Mesendoderm (in vitro differentiated cells): ENCODE measurements around the gene TIAL1.
"Not testable (repeated sequence)": the region's sequence is repeated elsewhere in the genome, so short reads cannot be mapped to it uniquely, and the experiment has no call there.

Experiments
- DNase-seq: peaks from one replicate; pipeline ENCODE4 v3.0.0; 2013
- H2AK5ac ChIP-seq: 2 replicates; pipeline ENCODE4 v1.6.1; 2013; ENCODE audit warnings: low read length, inconsistent platforms
- H2BK120ac ChIP-seq: 2 replicates; pipeline ENCODE4 v1.6.1; 2013; ENCODE audit warnings: low read depth, mild to moderate bottlenecking, low read length, moderate library complexity, mixed read lengths
- H2BK15ac ChIP-seq: replicated peaks from 2 replicates; pipeline ENCODE4 v1.6.1; 2013; ENCODE audit warnings: low read depth, mild to moderate bottlenecking, moderate library complexity
- H2BK5ac ChIP-seq: 2 replicates; pipeline ENCODE4 v1.6.1; 2013; ENCODE audit warnings: low read length, inconsistent platforms
- H3K18ac ChIP-seq: 2 replicates; pipeline ENCODE4 v1.6.1; 2013; ENCODE audit warnings: mild to moderate bottlenecking, low read length, mixed read lengths
- H3K23ac ChIP-seq: one replicate; pipeline ENCODE4 v1.6.1; 2013; ENCODE audit warnings: low read length
- H3K27ac ChIP-seq: 2 replicates; pipeline ENCODE4 v1.5.1; 2013; ENCODE audit warnings: low read depth, mild to moderate bottlenecking, inconsistent platforms, low read length, moderate library complexity
- H3K27me3 ChIP-seq: 2 replicates; pipeline ENCODE4 v1.6.1; 2013; ENCODE audit warnings: low read length, control low read depth, mild to moderate bottlenecking, inconsistent platforms; ENCODE audit not compliant: insufficient read depth, poor library complexity
- H3K36me3 ChIP-seq: 2 replicates; pipeline ENCODE4 v1.6.1; 2013; ENCODE audit warnings: low read length, inconsistent platforms; ENCODE audit not compliant: control insufficient read depth, insufficient read depth
- H3K4ac ChIP-seq: one replicate; pipeline ENCODE4 v1.6.1; 2013; ENCODE audit warnings: low read depth, mild to moderate bottlenecking, low read length, moderate library complexity
- H3K4me1 ChIP-seq: 2 replicates; pipeline ENCODE4 v1.6.1; 2013; ENCODE audit warnings: low read depth, low read length, inconsistent platforms; ENCODE audit not compliant: control insufficient read depth
- H3K4me2 ChIP-seq: 2 replicates; pipeline ENCODE4 v1.6.1; 2013; ENCODE audit warnings: low read length
- H3K4me3 ChIP-seq: 2 replicates; pipeline ENCODE4 v1.5.1; 2013; ENCODE audit warnings: mild to moderate bottlenecking, low read length
- H3K56ac ChIP-seq: one replicate; pipeline ENCODE4 v1.6.1; 2013; ENCODE audit warnings: low read length
- H3K79me1 ChIP-seq: 2 replicates; pipeline ENCODE4 v1.6.1; 2013; ENCODE audit warnings: low read length, inconsistent platforms
- H3K79me2 ChIP-seq: 2 replicates; pipeline ENCODE4 v1.6.1; 2013; ENCODE audit warnings: mild to moderate bottlenecking, low read length; ENCODE audit not compliant: control insufficient read depth, insufficient read depth
- H3K9ac ChIP-seq: 2 replicates; pipeline ENCODE4 v1.6.1; 2013; ENCODE audit warnings: low read length, inconsistent platforms
- H4K5ac ChIP-seq: one replicate; pipeline ENCODE4 v1.6.1; 2013; ENCODE audit warnings: low read length
- H4K8ac ChIP-seq: one replicate; pipeline ENCODE4 v1.6.1; 2013; ENCODE audit warnings: low read depth, mild to moderate bottlenecking, control low read depth, low read length, moderate library complexity
- WGBS: extraction: QIAGEN DNeasy Blood & Tissue Kit; methylation state at CpG from one replicate; pipeline ENCODE4 v1.1.7; 2013; ENCODE audit warnings: low lambda C conversion rate, missing lambda C conversion rate; ENCODE audit not compliant: insufficient coverage; ENCODE audit errors: extremely low coverage; 5-methylcytosine and 5-hydroxymethylcytosine counted together

The TIAL1 gene

GRCh38 chr10:119535305-119535704, 61.5 kb downstream of the TIAL1 start:
- H3K27ac ChIP-seq: no peak overlapping the region
- no peak overlapping the region for H3K4me2 ChIP-seq
- no peaks in the 10 kb centered on the region for H3K4me1 ChIP-seq
- no peak overlapping the region for H3K4me3 ChIP-seq
- H3K9ac ChIP-seq: no peak overlapping the region
- no peak for DNase-seq
- H2BK5ac ChIP-seq: no peak overlapping the region
- no peaks in the 10 kb centered on the region for H3K36me3 ChIP-seq
- no peaks in the 10 kb centered on the region for H3K27me3 ChIP-seq
- no peak overlapping the region for H2BK120ac ChIP-seq
- H3K18ac ChIP-seq: no peak overlapping the region
- no peak overlapping the region for H4K5ac ChIP-seq
- no peak overlapping the region for H3K4ac ChIP-seq
- H3K79me1 ChIP-seq: no peaks in the 10 kb centered on the region
- H2BK15ac ChIP-seq: no peak overlapping the region
- H3K79me2 ChIP-seq: no peaks in the 10 kb centered on the region
- no peak overlapping the region for H4K8ac ChIP-seq
- no peak overlapping the region for H3K23ac ChIP-seq
- H2AK5ac ChIP-seq: no peak overlapping the region
- H3K56ac ChIP-seq: no peak overlapping the region
- WGBS: no CpG with 5 or more reads among the region's 3 CpGs

GRCh38 chr10:119533473-119533872, 63.3 kb downstream of the TIAL1 start:
- Histone ChIP-seq H3K4me2 (no peak overlapping the region), H3K9ac (no peak overlapping the region), H2BK15ac (no peak overlapping the region), H4K8ac (no peak overlapping the region), H3K79me2 (no peaks in the 10 kb centered on the region), H3K4ac (no peak overlapping the region), H3K4me1 (no peaks in the 10 kb centered on the region), H3K18ac (no peak overlapping the region), H3K4me3 (no peak overlapping the region), H2BK120ac (no peak overlapping the region), H3K36me3 (no peaks in the 10 kb centered on the region), H2AK5ac (no peak overlapping the region), H3K23ac (no peak overlapping the region), H3K27ac (no peak overlapping the region), H3K27me3 (no peaks in the 10 kb centered on the region), H3K79me1 (no peaks in the 10 kb centered on the region), H4K5ac (no peak overlapping the region), H3K56ac (no peak overlapping the region), H2BK5ac (no peak overlapping the region)
- DNase-seq: no peak
- WGBS: no CpG with 5 or more reads among the region's 2 CpGs

GRCh38 chr10:119532791-119533190, 64.0 kb downstream of the TIAL1 start:
- H4K5ac ChIP-seq, H2BK15ac ChIP-seq, H3K36me3 ChIP-seq, DNase-seq, H3K4me2 ChIP-seq, H3K4ac ChIP-seq, H4K8ac ChIP-seq, H3K4me3 ChIP-seq, H3K27ac ChIP-seq, H3K18ac ChIP-seq, H3K79me2 ChIP-seq, H3K23ac ChIP-seq, H3K27me3 ChIP-seq, H3K56ac ChIP-seq, H3K9ac ChIP-seq, H2BK120ac ChIP-seq, H2AK5ac ChIP-seq, H2BK5ac ChIP-seq, H3K79me1 ChIP-seq, H3K4me1 ChIP-seq: not testable (repeated sequence)
- no CpG with 5 or more reads among the region's 8 CpGs for WGBS

- H3K9ac ChIP-seq, H3K4ac ChIP-seq, H4K5ac ChIP-seq, H3K4me1 ChIP-seq, H2AK5ac ChIP-seq, H4K8ac ChIP-seq, H2BK120ac ChIP-seq, H3K4me3 ChIP-seq, H3K27me3 ChIP-seq, H3K18ac ChIP-seq, H3K4me2 ChIP-seq, H3K23ac ChIP-seq, H3K56ac ChIP-seq, H3K27ac ChIP-seq, DNase-seq, H3K79me2 ChIP-seq, H2BK5ac ChIP-seq, H3K79me1 ChIP-seq, H2BK15ac ChIP-seq, H3K36me3 ChIP-seq: not testable (repeated sequence)
- no CpG with 5 or more reads among the region's 8 CpGs for WGBS
These were observed 64.5 kb downstream of the TIAL1 start for GRCh38 chr10:119532251-119532650.

- H3K36me3 ChIP-seq: no peaks in the 10 kb centered on the region
- no peaks in the 10 kb centered on the region for H3K79me2 ChIP-seq
- H2BK5ac ChIP-seq: no peak overlapping the region
- H3K23ac ChIP-seq: no peak overlapping the region
- WGBS: no CpG with 5 or more reads among the region's 1 CpG
- no peak overlapping the region for H2AK5ac ChIP-seq
- no peak overlapping the region for H3K4me2 ChIP-seq
- no peak overlapping the region for H2BK15ac ChIP-seq
- H3K4me1 ChIP-seq: no peaks in the 10 kb centered on the region
- no peak overlapping the region for H3K9ac ChIP-seq
- no peaks in the 10 kb centered on the region for H3K79me1 ChIP-seq
- no peak overlapping the region for H3K56ac ChIP-seq
- no peak overlapping the region for H4K5ac ChIP-seq
- H4K8ac ChIP-seq: no peak overlapping the region
- no peak overlapping the region for H3K4me3 ChIP-seq
- H2BK120ac ChIP-seq: no peak overlapping the region
- H3K27ac ChIP-seq: no peak overlapping the region
- DNase-seq: no peak
- no peak overlapping the region for H3K18ac ChIP-seq
- no peak overlapping the region for H3K4ac ChIP-seq
- no peaks in the 10 kb centered on the region for H3K27me3 ChIP-seq
These were observed 65.7 kb downstream of the TIAL1 start for GRCh38 chr10:119531067-119531466.

GRCh38 chr10:119528663-119529237, 68.0 kb downstream of the TIAL1 start:
- H3K4me3 ChIP-seq, H3K56ac ChIP-seq, H3K9ac ChIP-seq, H3K79me2 ChIP-seq, DNase-seq, H3K4me1 ChIP-seq, H3K4ac ChIP-seq, H2BK5ac ChIP-seq, H4K5ac ChIP-seq, H3K27me3 ChIP-seq, H3K18ac ChIP-seq, H3K36me3 ChIP-seq, H2BK15ac ChIP-seq, H2AK5ac ChIP-seq, H3K4me2 ChIP-seq, H2BK120ac ChIP-seq, H3K79me1 ChIP-seq, H4K8ac ChIP-seq, H3K23ac ChIP-seq, H3K27ac ChIP-seq: not testable (repeated sequence)
- no CpG with 5 or more reads among the region's 8 CpGs for WGBS
